Ovary (tissue), 9 donors: ENCODE data around the gene RBAK. TPM values are rescaled to one million over a fixed set of nuclear protein-coding genes. Genes with fewer than 3 reads are reported as not detected.
"Not testable (repeated sequence)": the region's sequence is repeated elsewhere in the genome, so short reads cannot be mapped to it uniquely, and the experiment has no call there.

Experiments used
- DNase-seq, 5 donors: peaks; one replicate each; pipeline ENCODE4 v3.0.0-alpha.2; 2019 to 2020
- H3K27ac ChIP-seq, 2 donors: fragments of 200-600 bp; one replicate each; pipeline versions ENCODE4 v1.5.1 to v1.8.0; 2019 to 2022
- H3K27me3 ChIP-seq: fragments of 200-600 bp; one replicate; pipeline ENCODE4 v1.8.0; 2022
- H3K36me3 ChIP-seq: fragments of 200-600 bp; sonication (generic); one replicate; pipeline ENCODE4 v1.5.1; 2019
- H3K4me1 ChIP-seq: one replicate; pipeline ENCODE4 v1.8.1; 2013; ENCODE audit warnings: mild to moderate bottlenecking, moderate library complexity; ENCODE audit not compliant: insufficient read depth
- H3K4me3 ChIP-seq: fragments of 200-600 bp; sonication (generic); one replicate; pipeline ENCODE4 v1.5.1; 2017
- H3K9me3 ChIP-seq, 2 donors: fragments of 200-600 bp in 1 of 2; sonication (generic) in 1 of 2; one replicate each; pipeline versions ENCODE4 v1.5.1 to v1.8.1; 2013 to 2019; ENCODE audit warnings: mild to moderate bottlenecking in 1 of 2, moderate library complexity in 1 of 2
- EP300 ChIP-seq: sonication (generic); formaldehyde crosslinking; IDR thresholded peaks from one replicate; pipeline ENCODE4 v1.6.1; 2017; ENCODE audit warnings: antibody characterized with exemption
- POLR2A ChIP-seq: fragments of 450-650 bp; IDR thresholded peaks from one replicate; pipeline ENCODE4 v1.6.1; 2017; ENCODE audit warnings: antibody characterized with exemption, mild to moderate bottlenecking, moderate library complexity
- WGBS, 3 donors: extraction: QIAGEN DNeasy Blood & Tissue Kit in 1 of 3; methylation state at CpG; one replicate each; pipeline versions ENCODE4 v1.1.5 to v1.1.7; 2013 to 2017; 5-methylcytosine and 5-hydroxymethylcytosine counted together
- intact Hi-C, 4 donors: fragments of 100-400 bp; cut with DNase I; formaldehyde crosslinking; loops; one replicate each; pipeline versions ENCODE4 v1.11.0 to v1.15.1; 2022 to 2023
- polyA plus RNA-seq, 2 donors: library from polyadenylated mRNA; stranded (reverse); fragments of 200-250 nt in 1 of 2; fragments of 350-450 nt in 1 of 2; fragmentation: Illumina TruSeq in 1 of 2; extraction: RNeasy Lipid Tissue Mini Kit (QIAGEN cat#74804) in 1 of 2; gene quantifications; one replicate each; pipeline ENCODE4 v1.2.3, GENCODE V29; 2013 to 2014
- total RNA-seq, 7 donors: library from RNA; depleted of rRNA in 2 of 7; stranded (reverse); fragments of >200 nt in 2 of 7; fragmentation: NEBNext Ultra II Directional in 3 of 7; extraction: Animal tissue kit (Norgen Biotek cat#: 25700) in 3 of 7; gene quantifications; one replicate each; pipeline versions ENCODE4 v1.1.0 to v1.2.4, GENCODE V29; 2016 to 2023
- TF ChIP-seq, protein P1 (sequence below), 3 donors: fragments of 450-650 bp in 2 of 3; fragments of 200-600 bp in 1 of 3; IDR thresholded peaks; one replicate each; pipeline versions ENCODE4 v1.5.1 to v1.8.0; 2016 to 2022; ENCODE audit warnings: antibody characterized with exemption in 3 of 3, mild to moderate bottlenecking in 1 of 3
- donor health status: DM: no; HTN: no; CAD: no; lungs with moderate emphysema.
- donor health status: DM: no; HTN: no; CAD: no.
- donor health status: Bipolar disorder and iron deficiency.
- donor health status: DM: yes; HTN: yes; CAD: no.
- donor health status: DM: no; HTN: no; CAD: no.
- donor health status: DM: yes; HTN: yes; CAD: no.

RBAK gene
- total and polyA plus RNA-seq, 9 donors: 4.7 to 12.8 (median 9.5) TPM

DNA sequence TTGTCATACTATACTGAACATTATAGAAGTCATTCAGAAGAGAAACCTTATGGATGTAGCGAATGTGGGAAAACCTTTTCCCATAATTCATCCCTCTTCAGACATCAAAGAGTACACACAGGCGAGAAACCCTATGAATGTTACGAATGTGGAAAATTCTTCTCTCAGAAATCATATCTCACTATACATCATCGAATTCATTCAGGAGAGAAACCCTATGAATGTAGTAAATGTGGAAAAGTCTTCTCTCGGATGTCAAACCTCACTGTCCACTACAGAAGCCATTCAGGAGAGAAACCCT is 19.4 kb downstream of the RBAK start:
- Histone ChIP-seq H3K36me3 (peaks cover 14% of the 10 kb centered on the region), H3K4me3 (no peak overlapping the region), H3K27ac (no peak overlapping the region), H3K27me3 (no peaks in the 10 kb centered on the region), H3K9me3 (peaks cover 19 to 49% of the 10 kb centered on the region in 2 donors), H3K4me1 (no peaks in the 10 kb centered on the region)
- TF ChIP-seq EP300 (no peak), POLR2A (no peak)
- 97 to 98% (median 97%) methylated on average over 5 of the region's 5 CpGs for WGBS, 3 donors
- intact Hi-C loops: no loop called here
- DNase-seq: no peak

DNA sequence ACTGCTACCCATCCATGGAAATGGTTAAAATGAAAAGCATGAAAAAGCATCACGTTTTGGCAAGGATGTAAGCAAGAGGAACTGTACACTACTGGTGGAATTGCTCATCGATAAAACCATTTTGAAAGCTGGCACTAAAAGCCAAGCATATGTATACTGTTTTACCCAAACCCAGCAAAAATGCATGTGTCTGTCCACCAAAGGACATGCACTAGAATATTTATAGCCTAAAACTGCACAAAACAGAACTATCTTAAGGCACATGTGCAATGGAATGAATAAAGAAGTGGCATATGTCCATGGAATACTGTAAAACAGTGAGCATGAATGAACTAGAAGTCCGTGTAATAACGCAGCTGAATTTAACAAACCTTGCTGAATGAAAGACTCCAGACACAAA is 22.9 kb downstream of the RBAK start:
- no peak for DNase-seq
- peaks cover 14 to 23% of the 10 kb centered on the region in 2 donors for H3K9me3 ChIP-seq

DNA sequence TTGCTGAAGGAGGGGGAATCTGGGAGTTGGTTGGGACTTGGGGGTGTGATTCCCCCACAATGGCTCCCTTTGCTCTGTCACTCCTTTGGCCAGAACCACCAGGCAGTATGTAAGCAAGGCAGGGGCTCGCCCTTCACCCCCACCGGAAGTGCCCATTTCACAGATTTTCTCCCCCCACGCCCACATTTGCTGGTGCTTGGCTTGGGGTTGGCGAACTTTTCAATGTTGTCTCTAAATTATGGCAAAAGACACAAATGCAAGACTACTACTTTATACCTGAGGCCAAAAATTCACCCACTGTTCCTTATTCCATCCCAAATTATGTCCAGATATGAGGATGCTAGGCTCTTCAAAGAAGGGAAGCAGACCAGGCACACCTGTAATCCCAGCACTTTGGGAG is 24.5 kb downstream of the RBAK start:
- no peaks in the 10 kb centered on the region for H3K4me1 ChIP-seq
- H3K27ac ChIP-seq: no peak overlapping the region
- TF ChIP-seq, protein P1, sequence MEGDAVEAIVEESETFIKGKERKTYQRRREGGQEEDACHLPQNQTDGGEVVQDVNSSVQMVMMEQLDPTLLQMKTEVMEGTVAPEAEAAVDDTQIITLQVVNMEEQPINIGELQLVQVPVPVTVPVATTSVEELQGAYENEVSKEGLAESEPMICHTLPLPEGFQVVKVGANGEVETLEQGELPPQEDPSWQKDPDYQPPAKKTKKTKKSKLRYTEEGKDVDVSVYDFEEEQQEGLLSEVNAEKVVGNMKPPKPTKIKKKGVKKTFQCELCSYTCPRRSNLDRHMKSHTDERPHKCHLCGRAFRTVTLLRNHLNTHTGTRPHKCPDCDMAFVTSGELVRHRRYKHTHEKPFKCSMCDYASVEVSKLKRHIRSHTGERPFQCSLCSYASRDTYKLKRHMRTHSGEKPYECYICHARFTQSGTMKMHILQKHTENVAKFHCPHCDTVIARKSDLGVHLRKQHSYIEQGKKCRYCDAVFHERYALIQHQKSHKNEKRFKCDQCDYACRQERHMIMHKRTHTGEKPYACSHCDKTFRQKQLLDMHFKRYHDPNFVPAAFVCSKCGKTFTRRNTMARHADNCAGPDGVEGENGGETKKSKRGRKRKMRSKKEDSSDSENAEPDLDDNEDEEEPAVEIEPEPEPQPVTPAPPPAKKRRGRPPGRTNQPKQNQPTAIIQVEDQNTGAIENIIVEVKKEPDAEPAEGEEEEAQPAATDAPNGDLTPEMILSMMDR (IDR thresholded peaks at IDR 0.05): no peak
- no peak for TF ChIP-seq POLR2A
- TF ChIP-seq EP300: no peak
- peaks cover 0 to 6% of the 10 kb centered on the region in 2 donors for H3K9me3 ChIP-seq
- H3K4me3 ChIP-seq: no peak overlapping the region
- no peaks in the 10 kb centered on the region for H3K36me3 ChIP-seq
- intact Hi-C loops: no loop called here
- DNase-seq: no peak
- 89 to 94% (median 92%) methylated on average over 4 of the region's 4 CpGs for WGBS, 3 donors
- H3K27me3 ChIP-seq: no peaks in the 10 kb centered on the region

More for the DNA sequence above, 22.9 kb downstream of the RBAK start:
- Histone ChIP-seq H3K27me3 (no peaks in the 10 kb centered on the region), H3K4me1 (no peaks in the 10 kb centered on the region), H3K36me3 (peaks cover 12% of the 10 kb centered on the region), H3K4me3 (no peak overlapping the region), H3K27ac (no peak overlapping the region)
- TF ChIP-seq, protein P1 (IDR thresholded peaks at IDR 0.05): no peak
- no peak for TF ChIP-seq EP300
- TF ChIP-seq POLR2A: no peak
- intact Hi-C loops: no loop called here
- 82 to 86% (median 85%) methylated on average over 4 of the region's 4 CpGs for WGBS, 3 donors

DNA sequence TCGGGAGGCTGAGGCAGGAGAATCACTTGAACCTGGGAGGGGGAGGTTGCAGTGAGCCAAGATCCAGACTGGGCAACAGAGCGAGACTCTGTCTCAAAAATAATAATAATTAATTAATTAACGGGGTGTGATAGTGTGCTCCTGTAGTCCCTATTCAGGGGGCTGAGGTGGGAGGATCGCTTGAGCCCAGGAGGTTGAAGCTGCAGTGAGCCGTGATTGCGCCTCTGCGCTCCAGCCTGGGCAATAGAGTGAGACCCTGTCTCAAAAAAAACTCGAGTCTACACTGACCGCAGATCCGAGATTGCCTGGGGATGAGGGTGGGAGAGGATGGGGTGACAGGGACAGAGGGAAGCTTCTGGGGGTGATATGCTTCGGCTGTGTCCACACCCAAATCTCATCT is 29.5 kb downstream of the RBAK start:
- whole genome bisulfite sequencing, 3 donors: 84 to 89% (median 85%) methylated on average over 11 of the region's 11 CpGs
- H3K36me3 ChIP-seq, H3K4me3 ChIP-seq, intact Hi-C loops, DNase-seq, H3K9me3 ChIP-seq, H3K27me3 ChIP-seq, H3K4me1 ChIP-seq, H3K27ac ChIP-seq: not testable (repeated sequence)

DNA sequence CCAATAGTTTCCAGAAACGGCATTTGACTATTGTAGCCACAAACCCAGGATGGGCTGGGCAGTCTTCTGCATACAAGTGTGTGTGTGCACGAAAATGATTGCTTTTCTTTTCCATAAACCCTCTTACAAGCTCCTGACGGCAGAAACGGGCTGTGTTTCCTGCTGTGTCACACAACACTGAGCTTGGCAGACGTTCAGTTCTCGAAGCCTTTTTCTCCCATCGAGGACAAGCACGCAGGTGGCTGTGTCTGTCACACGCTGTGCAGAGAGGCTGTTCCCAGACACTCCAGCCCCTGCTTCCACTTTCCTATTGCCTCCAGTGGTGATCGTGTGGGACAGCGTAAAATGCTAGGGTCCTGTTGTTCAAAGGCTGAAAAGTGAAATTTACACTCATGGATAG is 32.1 kb downstream of the RBAK start:
- intact Hi-C loops: no loop called here
- H3K9me3 ChIP-seq: no peaks in the 10 kb centered on the region
- no peaks in the 10 kb centered on the region for H3K4me1 ChIP-seq
- no peaks in the 10 kb centered on the region for H3K36me3 ChIP-seq
- H3K27me3 ChIP-seq: no peaks in the 10 kb centered on the region
- DNase-seq: no peak
- TF ChIP-seq POLR2A (no peak), EP300 (no peak)
- TF ChIP-seq, protein P1 (IDR thresholded peaks at IDR 0.05): no peak
- 50 to 57% (median 50%) methylated on average over 11 of the region's 11 CpGs for WGBS, 3 donors
- H3K4me3 ChIP-seq: no peak overlapping the region
- H3K27ac ChIP-seq: no peak overlapping the region

DNA sequence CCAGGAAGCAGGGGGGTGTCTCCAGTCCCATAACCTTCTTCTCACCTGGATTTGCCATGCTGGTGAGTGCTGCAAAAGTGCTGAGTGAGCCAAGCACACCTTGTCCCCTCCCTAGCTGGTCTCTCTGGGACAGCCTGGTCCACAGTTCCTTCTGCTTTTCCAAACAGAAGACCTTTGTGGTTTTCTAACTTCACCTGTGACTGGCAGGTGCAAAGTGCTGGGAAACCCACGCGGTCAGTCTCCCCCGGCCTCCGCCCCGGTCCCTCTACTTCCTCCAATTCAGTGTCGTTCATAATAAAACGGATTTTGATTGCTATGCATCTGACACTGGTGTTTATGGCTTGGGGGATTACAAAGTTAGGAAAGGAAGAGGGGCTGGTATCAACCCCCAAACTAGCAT is 37.1 kb downstream of the RBAK start:
- no peaks in the 10 kb centered on the region for H3K4me1 ChIP-seq
- intact Hi-C loops: loop anchor here in 1 of 4 donors (10.0 kb wide), 1 partner anchor 288 kb away; no protein-coding TSS in a partner anchor
- no peak overlapping the region for H3K27ac ChIP-seq
- TF ChIP-seq EP300: no peak
- no peak for TF ChIP-seq POLR2A
- TF ChIP-seq, protein P1 (IDR thresholded peaks at IDR 0.05): no peak
- H3K4me3 ChIP-seq: no peak overlapping the region
- no peak for DNase-seq
- 63 to 66% (median 64%) methylated on average over 7 of the region's 7 CpGs for WGBS, 3 donors
- H3K27me3 ChIP-seq: no peaks in the 10 kb centered on the region
- H3K9me3 ChIP-seq: no peaks in the 10 kb centered on the region
- no peaks in the 10 kb centered on the region for H3K36me3 ChIP-seq
